HG02763 (cell line): Measurements from ENCODE around the gene DUSP3.

Source experiments
- ATAC-seq: cut with Tn5 transposase; IDR thresholded peaks from one replicate; pipeline ENCODE4 v1.9.1; 2021; ENCODE audit warnings: mild to moderate bottlenecking, moderate library complexity; ENCODE audit not compliant: unreplicated experiment

DUSP3 gene

GRCh38 chr17:43770957-43771356 lies 7.8 kb downstream of the DUSP3 start:
- no peak for ATAC-seq

GRCh38 chr17:43769859-43770258 lies 8.9 kb downstream of the DUSP3 start:
- ATAC-seq, result no peak

GRCh38 chr17:43769426-43769825 lies 9.4 kb downstream of the DUSP3 start:
- no peak for ATAC-seq

GRCh38 chr17:43768943-43769342 lies 9.8 kb downstream of the DUSP3 start:
- no peak for ATAC-seq

- no peak for ATAC-seq
Observed at GRCh38 chr17:43768382-43768781, 10.4 kb downstream of the DUSP3 start.

- no peak for ATAC-seq
Observed at GRCh38 chr17:43767713-43768059, 11.1 kb downstream of the DUSP3 start.

- ATAC-seq, result no peak
Observed at GRCh38 chr17:43767053-43767712, 11.6 kb downstream of the DUSP3 start.

GRCh38 chr17:43766413-43767052 lies 12.2 kb downstream of the DUSP3 start:
- no peak for ATAC-seq

GRCh38 chr17:43760254-43760852 lies 18.4 kb downstream of the DUSP3 start:
- ATAC-seq, result no peak

- ATAC-seq, result no peak
Observed at GRCh38 chr17:43759836-43760235, 18.9 kb downstream of the DUSP3 start.

GRCh38 chr17:43758497-43759174 lies 20.1 kb downstream of the DUSP3 start, which contains the start of gene SOST:
Gene SOST, minus strand, starts transcription at chr17:43758791. Its CDS starts 50 bp downstream, at chr17:43758741.
- no peak for ATAC-seq

GRCh38 chr17:43758086-43758485 lies 20.7 kb downstream of the DUSP3 start:
- no peak for ATAC-seq

- ATAC-seq, result no peak
Observed at GRCh38 chr17:43757171-43757660, 21.6 kb downstream of the DUSP3 start.

- ATAC-seq, result no peak
Observed at GRCh38 chr17:43756201-43756600, 22.6 kb downstream of the DUSP3 start.

- ATAC-seq, result no peak
Observed at GRCh38 chr17:43755389-43755875, 23.3 kb downstream of the DUSP3 start.

- no peak for ATAC-seq
Observed at GRCh38 chr17:43754947-43755346, 23.8 kb downstream of the DUSP3 start.

GRCh38 chr17:43753493-43754129 lies 25.2 kb downstream of the DUSP3 start:
- ATAC-seq, result no peak

GRCh38 chr17:43750153-43750552 lies 28.6 kb downstream of the DUSP3 start:
- no peak for ATAC-seq

GRCh38 chr17:43745541-43745940 lies 33.2 kb downstream of the DUSP3 start:
- ATAC-seq, result no peak

- ATAC-seq, result no peak
Observed at GRCh38 chr17:43741636-43742035, 37.1 kb downstream of the DUSP3 start.

- ATAC-seq, result no peak
Observed at GRCh38 chr17:43740541-43740940, 38.2 kb downstream of the DUSP3 start.
